Fibroblast of upper back skin (primary cell): ENCODE results near the gene PRR5.
"Not testable (repeated sequence)": the region's sequence is repeated elsewhere in the genome, so short reads cannot be mapped to it uniquely, and the experiment has no call there.

Source experiments
- DNase-seq: peaks from one replicate; pipeline ENCODE4 v3.0.0-alpha.2; 2013

Gene PRR5

GRCh38 chr22:44676066-44676440 lies 26.0 kb upstream of the PRR5 start:
- not testable (repeated sequence) for DNase-seq

DNA sequence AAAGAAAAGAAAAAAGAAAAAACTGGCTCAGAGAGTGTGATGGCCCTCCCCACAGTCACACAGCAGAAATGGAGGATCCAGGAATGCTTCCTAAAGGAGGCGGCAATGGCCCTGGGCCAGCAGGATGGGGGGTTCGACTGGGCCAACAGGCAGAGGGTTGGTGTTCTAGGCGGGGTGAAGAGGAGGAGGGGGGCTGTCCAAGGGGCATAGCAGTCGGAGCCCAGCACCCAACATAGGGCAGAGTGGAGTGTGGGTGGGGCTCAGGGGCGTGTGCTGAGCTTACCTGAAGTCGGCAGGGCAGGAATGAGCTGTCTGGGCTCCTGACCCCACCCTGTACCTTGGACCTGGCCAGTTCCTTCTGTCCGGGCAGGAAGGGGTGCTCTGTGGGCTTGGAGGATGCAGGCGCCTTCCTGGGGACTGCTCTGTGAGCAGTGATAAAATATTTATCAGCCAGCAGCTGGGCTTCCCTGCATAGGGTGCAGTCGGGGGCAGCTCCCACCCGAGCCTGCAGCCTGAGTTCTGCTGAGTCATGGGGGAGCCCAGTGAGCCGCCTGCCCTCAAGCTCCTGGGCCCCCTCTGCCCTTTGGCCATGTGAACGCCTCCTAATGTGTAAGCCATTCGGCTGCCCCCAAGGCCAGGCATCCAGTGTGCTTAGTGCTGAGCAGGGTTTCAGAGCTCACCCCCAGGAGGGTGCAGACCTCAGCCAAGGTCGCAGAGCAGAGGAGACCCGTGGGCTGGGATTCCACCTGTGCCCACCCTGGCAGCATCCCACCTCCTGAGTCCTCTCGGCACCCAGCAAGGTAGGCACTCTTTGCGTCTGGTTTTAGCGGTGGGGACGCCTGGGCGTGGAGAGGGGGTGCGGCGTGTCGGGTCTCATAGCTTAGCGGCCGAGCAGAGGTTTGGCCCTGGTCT lies 25.3 kb upstream of the PRR5 start:
- no peak for DNase-seq

GRCh38 chr22:44677353-44677840 lies 24.6 kb upstream of the PRR5 start:
- no peak for DNase-seq

DNA sequence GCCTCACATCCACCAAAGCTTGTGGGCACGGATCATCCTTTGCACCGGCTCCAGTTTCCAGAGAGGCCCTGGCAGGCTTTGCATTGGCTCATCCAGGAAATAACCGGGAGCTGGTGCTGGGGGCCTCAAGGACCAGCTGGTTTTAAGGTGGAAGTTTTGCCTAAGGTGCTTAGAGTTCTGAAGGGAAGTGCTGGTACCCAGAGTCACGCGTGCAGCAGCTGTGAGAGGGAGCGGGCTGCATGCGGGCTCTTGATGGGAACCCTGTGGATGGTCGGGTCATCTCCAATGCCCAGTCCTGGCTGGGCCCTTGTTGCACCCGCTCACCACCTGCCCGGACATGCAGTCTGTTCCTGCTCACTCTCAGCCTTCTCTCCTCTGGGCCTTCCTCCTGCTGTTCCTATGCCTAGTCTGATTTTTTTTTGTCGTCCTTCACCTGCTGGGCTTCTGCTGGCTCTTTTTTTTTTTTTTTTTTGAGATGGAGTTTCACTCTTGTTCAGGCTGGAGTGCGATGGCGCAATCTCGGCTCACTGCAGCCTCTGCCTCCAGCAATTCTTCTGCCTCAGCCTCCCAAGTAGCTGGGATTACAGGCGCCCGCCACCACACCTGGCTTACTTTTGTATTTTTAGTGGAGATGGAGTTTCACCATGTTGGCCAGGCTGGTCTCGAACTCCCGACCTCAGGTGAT lies 24.0 kb upstream of the PRR5 start:
- no peak for DNase-seq

- DNase-seq: no peak
These were observed 23.3 kb upstream of the PRR5 start for GRCh38 chr22:44678556-44679305.

DNA sequence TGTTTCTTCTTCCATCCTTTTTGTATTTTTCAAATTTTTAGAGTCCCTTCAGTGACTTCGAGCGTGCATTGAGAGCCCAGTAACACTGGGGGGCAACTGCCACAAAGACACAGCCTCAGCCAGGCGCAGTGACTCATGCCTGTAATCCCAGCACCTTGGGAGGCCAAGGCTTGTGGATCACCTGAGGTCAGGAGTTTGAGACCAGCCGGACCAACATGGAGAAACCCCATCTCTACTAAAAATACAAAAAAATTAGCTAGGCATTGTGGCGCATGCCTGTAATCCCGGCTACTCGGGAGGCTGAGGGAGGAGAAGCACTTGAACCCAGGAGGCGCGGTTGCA lies 22.7 kb upstream of the PRR5 start:
- not testable (repeated sequence) for DNase-seq

DNA sequence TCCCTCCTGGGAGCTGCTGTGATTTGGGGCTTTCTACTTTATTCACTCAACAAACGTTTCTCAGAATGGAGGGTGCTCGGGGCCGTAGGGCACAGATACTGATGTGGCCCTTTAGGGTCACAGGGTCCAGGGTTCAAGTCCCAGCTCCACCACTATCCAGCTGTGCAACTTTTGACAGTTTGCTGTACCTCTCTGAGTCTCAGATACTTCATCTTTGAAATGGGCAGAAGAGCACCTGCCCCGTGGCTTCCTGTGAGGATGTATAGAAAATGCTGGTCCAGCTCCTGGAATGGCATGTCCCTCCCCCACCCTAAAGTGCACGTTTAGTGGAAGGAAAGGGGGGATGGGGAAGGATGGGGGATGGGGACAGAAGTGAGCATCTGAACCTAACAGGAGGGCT lies 21.9 kb upstream of the PRR5 start:
- DNase-seq: no peak

DNA sequence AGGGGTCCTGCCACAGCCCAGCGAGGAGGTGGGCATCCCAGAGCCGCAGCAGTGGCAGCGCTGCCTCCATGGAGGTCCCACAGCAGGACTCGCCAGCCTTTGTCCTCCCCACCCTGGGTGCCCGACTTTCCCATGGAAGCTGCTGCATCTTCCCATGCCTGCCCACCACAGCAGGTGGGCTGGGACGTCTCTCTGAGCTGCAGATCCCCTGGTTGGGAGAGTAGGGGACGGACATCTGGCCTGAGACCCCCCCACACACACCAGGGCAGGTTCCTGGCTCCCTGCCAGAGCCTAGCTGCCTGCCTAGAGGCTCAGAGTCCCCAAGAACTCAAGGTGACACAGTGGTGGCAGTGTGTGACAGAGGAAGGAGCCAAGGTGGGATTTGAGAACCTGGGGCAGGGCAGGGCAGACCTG lies 21.5 kb upstream of the PRR5 start:
- DNase-seq: no peak

- no peak for DNase-seq
These were observed 19.3 kb upstream of the PRR5 start for GRCh38 chr22:44682556-44683168.

GRCh38 chr22:44683237-44683636 lies 18.8 kb upstream of the PRR5 start:
- DNase-seq: no peak

DNA sequence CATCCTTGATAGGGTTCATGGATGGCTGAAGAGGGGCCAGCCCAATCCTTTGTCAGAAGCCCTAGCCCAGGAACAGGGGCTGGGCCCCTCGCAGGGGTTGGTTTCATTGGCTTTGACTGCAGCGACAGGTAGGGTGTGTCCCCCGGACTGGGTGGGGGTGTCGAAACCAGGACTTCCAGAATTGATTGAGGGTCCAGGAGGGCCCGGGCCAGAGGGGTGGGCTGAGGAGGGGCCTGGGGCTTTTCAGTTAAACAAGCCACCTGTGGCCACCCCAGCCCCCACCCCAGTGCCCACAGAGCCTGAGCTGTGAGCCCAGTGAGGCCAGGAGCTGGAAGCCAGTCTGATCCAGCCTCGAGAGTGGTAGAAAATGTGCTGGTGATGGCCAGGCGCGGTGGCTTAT lies 18.1 kb upstream of the PRR5 start:
- no peak for DNase-seq

DNA sequence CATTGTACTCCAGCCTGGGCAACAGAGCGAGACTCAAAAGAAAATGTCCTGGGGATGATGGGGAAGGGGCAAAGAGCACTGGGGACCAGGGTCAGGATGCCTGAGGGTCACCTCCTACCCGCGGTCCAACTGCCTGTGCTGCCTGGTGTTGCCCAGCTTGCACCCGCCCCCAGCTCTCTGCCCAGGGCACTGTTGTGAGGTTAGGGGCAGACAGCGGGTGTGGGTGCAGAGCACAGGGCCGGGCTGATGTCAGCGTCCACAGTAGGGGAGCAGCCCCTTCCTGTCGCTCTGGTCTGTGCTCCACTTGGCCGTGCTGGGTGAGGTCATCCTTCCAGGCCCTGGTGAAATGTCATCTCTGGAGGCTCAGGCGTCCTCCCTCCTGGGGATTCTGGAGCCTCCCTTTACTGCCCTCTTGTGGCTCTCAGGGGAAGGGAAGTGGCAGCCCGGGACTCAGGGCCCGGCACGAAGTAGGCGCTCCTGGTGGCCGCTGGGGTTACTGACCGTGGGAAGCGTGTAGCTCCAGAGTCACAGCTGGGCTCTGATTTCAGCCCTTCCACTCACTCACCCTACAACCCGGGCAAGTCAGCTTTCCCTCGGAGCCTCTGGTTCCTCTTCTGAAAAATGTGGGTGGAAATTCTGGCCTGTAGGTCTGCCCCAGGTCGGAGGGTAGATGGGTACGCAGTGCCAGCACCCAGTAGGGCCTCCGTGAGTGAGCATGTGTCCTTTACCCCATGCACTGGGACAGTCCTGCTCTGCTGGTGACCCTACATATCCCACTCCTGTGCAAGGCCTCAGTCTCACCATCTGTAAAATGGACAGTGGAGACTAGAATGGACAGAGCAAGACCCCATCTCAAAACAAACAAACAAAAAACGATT lies 17.3 kb upstream of the PRR5 start:
- DNase-seq: peak; percentile 84

DNA sequence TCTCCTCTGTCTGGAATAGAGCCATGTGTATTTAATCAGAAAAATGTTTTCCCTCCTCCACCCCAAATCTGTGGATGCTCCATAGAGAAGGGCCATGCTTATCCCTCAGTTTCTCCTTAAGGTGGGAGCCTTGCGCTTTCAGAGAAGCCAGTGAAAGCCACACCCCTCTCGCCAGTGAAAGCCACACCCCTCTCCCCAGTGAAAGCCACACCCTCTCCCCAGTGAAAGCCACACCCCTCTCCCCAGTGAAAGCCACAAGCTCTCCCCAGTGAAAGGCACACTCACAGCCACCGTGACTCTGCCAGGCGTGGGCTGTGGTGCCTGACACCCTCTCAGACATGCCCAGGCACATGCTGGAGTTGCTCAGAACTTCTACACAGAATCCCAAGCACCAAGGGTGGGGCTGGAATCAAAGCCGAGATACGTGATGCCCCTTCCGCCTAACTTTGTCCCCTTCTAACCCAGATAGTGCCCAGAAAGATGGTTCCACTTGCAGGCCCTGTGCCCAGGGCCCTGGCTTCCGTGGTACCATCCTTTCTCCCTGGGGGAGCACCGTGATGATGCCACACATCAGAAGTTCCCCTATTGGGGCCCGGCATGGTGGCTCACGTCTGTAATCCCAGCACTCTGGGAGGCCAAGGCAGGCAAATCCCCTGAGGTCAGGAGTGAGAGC lies 16.5 kb upstream of the PRR5 start:
- DNase-seq: peak; percentile 53

GRCh38 chr22:44686873-44687600 lies 15.0 kb upstream of the PRR5 start:
- DNase-seq: no peak

GRCh38 chr22:44689173-44689572 lies 12.8 kb upstream of the PRR5 start:
- no peak for DNase-seq

GRCh38 chr22:44689915-44690524 lies 12.0 kb upstream of the PRR5 start:
- DNase-seq: no peak

DNA sequence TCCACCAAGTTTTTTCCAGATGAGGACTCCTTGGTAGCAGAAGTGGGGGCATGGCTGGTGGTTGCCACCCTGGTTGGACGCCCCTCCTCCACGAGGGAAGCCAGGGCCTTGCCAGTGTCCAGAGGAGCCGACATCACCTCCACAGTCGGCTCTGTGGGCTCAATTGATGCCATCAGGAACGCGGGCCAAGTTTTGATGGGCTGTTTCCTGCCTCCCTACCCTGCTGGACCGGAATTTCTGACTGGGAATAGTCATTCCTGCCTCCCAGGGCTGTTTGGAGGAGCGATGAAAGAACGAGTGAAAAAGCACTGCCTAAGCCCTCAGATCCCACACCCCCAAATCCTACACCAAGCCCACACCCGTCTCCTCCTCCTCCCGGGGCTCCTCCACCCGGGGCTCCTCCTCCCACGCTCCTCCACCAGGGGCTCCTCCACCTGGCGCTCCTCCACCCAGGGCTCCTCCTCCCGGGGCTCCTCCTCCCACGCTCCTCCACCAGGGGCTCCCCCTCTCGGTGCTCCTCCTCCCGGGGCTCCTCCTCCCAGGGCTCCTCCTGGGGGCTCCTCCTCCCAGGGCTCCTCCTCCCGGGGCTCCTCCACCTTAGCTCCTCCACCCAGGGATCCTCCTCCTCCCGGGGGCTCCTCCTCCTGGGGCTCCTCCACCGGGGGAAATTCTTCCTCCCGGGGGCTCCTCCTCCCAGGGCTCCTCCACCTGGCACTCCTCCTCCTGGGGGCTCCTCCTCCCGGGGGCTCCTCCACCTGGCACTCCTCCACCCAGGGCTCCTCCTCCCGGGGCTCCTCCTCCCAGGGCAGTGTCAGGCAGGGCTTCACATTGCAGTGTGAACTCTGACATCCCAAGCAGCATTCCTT lies 10.0 kb upstream of the PRR5 start:
- no peak for DNase-seq

- no peak for DNase-seq
These were observed 9.4 kb upstream of the PRR5 start for GRCh38 chr22:44692662-44693007.

DNA sequence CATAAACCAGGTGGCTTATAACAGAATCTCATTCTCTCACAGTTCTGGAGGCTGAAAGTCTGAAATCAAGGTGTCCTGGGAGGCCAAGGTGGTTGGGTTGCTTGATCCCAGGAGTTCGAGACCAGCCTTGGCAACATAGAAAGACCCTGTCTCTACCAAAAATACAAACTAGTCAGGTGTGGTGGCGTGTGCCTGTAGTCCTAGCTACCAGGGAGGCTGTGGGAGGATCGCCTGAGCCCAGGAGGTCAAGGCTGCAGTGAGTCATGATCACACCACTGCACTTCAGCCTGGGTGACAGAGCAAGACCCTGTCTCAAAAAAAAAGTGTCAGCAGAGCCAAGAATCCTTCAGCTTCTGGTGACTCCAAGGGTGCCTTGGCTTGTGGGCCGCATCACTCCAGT lies 8.9 kb upstream of the PRR5 start:
- no peak for DNase-seq
